Neuronal stem cell (in vitro differentiated cells): ENCODE data around the gene SVIL.
"Not testable (repeated sequence)": the region's sequence is repeated elsewhere in the genome, so short reads cannot be mapped to it uniquely, and the experiment has no call there.

Experiments used
- DNase-seq: peaks from one replicate; pipeline ENCODE4 v3.0.0-alpha.2; 2013; ENCODE audit warnings: low spot score
- H2AFZ ChIP-seq: one replicate; pipeline ENCODE4 v1.6.1; 2013; ENCODE audit warnings: mild to moderate bottlenecking, low read length, inconsistent platforms
- H2AK5ac ChIP-seq: 2 replicates; pipeline ENCODE4 v1.6.1; 2013; ENCODE audit warnings: low read depth, mild to moderate bottlenecking, inconsistent platforms, low read length, moderate library complexity, mixed read lengths
- H2BK120ac ChIP-seq: 2 replicates; pipeline ENCODE4 v1.6.1; 2013; ENCODE audit warnings: low read depth, mild to moderate bottlenecking, inconsistent platforms, low read length, moderate library complexity, mixed read lengths
- H2BK12ac ChIP-seq: one replicate; pipeline ENCODE4 v1.6.1; 2013; ENCODE audit warnings: low read length, inconsistent platforms
- H2BK15ac ChIP-seq: 2 replicates; pipeline ENCODE4 v1.6.1; 2013; ENCODE audit warnings: mild to moderate bottlenecking, low read length, inconsistent platforms, mixed read lengths
- H2BK5ac ChIP-seq: one replicate; pipeline ENCODE4 v1.6.1; 2013; ENCODE audit warnings: inconsistent platforms, mild to moderate bottlenecking, low read length, moderate library complexity
- H3K14ac ChIP-seq: one replicate; pipeline ENCODE4 v1.6.1; 2013; ENCODE audit warnings: low read length, inconsistent platforms
- H3K18ac ChIP-seq: 2 replicates; pipeline ENCODE4 v1.6.1; 2013; ENCODE audit warnings: low read length, inconsistent platforms
- H3K23ac ChIP-seq: 2 replicates; pipeline ENCODE4 v1.6.1; 2013; ENCODE audit warnings: low read depth, mild to moderate bottlenecking, mixed read lengths, low read length, inconsistent platforms; ENCODE audit not compliant: poor library complexity
- H3K27ac ChIP-seq: replicated peaks from 3 replicates; pipeline ENCODE4 v1.5.1; 2013; ENCODE audit warnings: low read length, inconsistent platforms
- H3K27me3 ChIP-seq, 3 experiments: 2 replicates each; pipeline ENCODE4 v1.6.1; 2013; ENCODE audit warnings: low read length in 3 of 3, mild to moderate bottlenecking in 2 of 3, inconsistent platforms in 1 of 3, low read depth in 1 of 3, mixed read lengths in 1 of 3, moderate library complexity in 1 of 3; ENCODE audit not compliant: control insufficient read depth in 3 of 3, insufficient read depth in 3 of 3
- H3K36me3 ChIP-seq, 2 donors: replicated peaks in 1 of 2; 2 replicates each; pipeline ENCODE4 v1.6.1; 2013; ENCODE audit warnings: low read length in 2 of 2; ENCODE audit not compliant: control insufficient read depth in 2 of 2, insufficient read depth in 2 of 2
- H3K4ac ChIP-seq: 2 replicates; pipeline ENCODE4 v1.6.1; 2013; ENCODE audit warnings: inconsistent platforms, mild to moderate bottlenecking, low read length, moderate library complexity
- H3K4me1 ChIP-seq, 2 donors: 1 replicate in 1 of 2; 2 replicates in 1 of 2; pipeline ENCODE4 v1.6.1; 2013; ENCODE audit warnings: low read length in 2 of 2, low read depth in 1 of 2; ENCODE audit not compliant: control insufficient read depth in 2 of 2, insufficient read depth in 1 of 2
- H3K4me2 ChIP-seq: one replicate; pipeline ENCODE4 v1.6.1; 2013; ENCODE audit warnings: mild to moderate bottlenecking, low read length, inconsistent platforms; ENCODE audit not compliant: insufficient read depth, poor library complexity, severe bottlenecking
- H3K4me3 ChIP-seq, 2 donors: 2 replicates each; pipeline ENCODE4 v1.5.1; 2013; ENCODE audit warnings: low read length in 2 of 2, mild to moderate bottlenecking in 2 of 2, inconsistent platforms in 1 of 2, moderate library complexity in 1 of 2
- H3K79me1 ChIP-seq: one replicate; pipeline ENCODE4 v1.6.1; 2013; ENCODE audit warnings: low read depth, mild to moderate bottlenecking, inconsistent platforms, low read length, moderate library complexity
- H3K9ac ChIP-seq: one replicate; pipeline ENCODE4 v1.6.1; 2013; ENCODE audit warnings: mild to moderate bottlenecking, low read depth, low read length, inconsistent platforms; ENCODE audit not compliant: poor library complexity
- H3K9me3 ChIP-seq, 2 donors: replicated peaks in 1 of 2; 2 replicates each; pipeline versions ENCODE3 to v1.6.1; 2013; ENCODE audit warnings: low read length in 2 of 2, mild to moderate bottlenecking in 2 of 2, inconsistent platforms in 1 of 2, low read depth in 1 of 2, mixed read lengths in 1 of 2, moderate library complexity in 1 of 2; ENCODE audit not compliant: control insufficient read depth in 2 of 2, insufficient read depth in 1 of 2
- H4K8ac ChIP-seq: one replicate; pipeline ENCODE4 v1.6.1; 2013; ENCODE audit warnings: low read depth, mild to moderate bottlenecking, inconsistent platforms, low read length, moderate library complexity
- H4K91ac ChIP-seq: one replicate; pipeline ENCODE4 v1.6.1; 2013; ENCODE audit warnings: low read length, low read depth, mild to moderate bottlenecking, inconsistent platforms; ENCODE audit not compliant: poor library complexity
- WGBS, 2 donors: extraction: QIAGEN DNeasy Blood & Tissue Kit; methylation state at CpG; one replicate each; pipeline ENCODE4 v1.1.7; 2013; ENCODE audit warnings: missing lambda C conversion rate in 2 of 2, mixed read lengths in 1 of 2; ENCODE audit not compliant: insufficient read length in 2 of 2, insufficient replicate concordance in 1 of 2; ENCODE audit errors: extremely low coverage in 2 of 2; 5-methylcytosine and 5-hydroxymethylcytosine counted together

SVIL gene

DNA sequence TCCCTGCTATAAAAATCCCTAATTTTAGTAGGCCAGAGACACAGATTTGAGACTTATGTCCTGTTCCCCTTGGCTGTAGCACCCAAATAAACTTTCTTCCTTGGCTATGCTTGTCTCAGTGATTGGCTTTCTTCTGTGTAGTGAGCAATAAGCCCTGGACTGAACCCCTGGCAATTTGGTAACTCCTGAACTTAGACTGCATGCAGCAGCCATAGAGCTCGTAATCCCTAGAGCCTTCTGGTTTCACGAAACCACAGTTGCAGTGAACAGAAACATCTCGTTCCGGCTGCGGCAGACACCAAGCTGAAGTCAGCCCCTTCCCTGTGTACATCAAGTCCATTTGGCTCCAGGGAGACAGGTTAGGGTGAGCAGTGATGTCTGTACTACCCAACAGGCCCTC lies 173.7 kb downstream of the SVIL start:
- Histone ChIP-seq H3K9me3 (peaks cover 0 to 17% of the 10 kb centered on the region in 2 donors), H2AK5ac (no peak overlapping the region), H2AFZ (no peak overlapping the region), H4K8ac (no peak overlapping the region), H2BK120ac (no peak overlapping the region), H3K23ac (no peak overlapping the region), H3K4ac (no peak overlapping the region), H3K18ac (no peak overlapping the region), H3K9ac (no peak overlapping the region), H3K36me3 (peaks cover 34 to 74% of the 10 kb centered on the region in 2 donors), H3K14ac (no peak overlapping the region), H4K91ac (no peak overlapping the region), H3K27me3 (no peaks in the 10 kb centered on the region), H3K79me1 (no peaks in the 10 kb centered on the region), H2BK5ac (no peak overlapping the region), H3K4me3 (no peak overlapping the region), H2BK15ac (no peak overlapping the region), H2BK12ac (no peak overlapping the region), H3K4me1 (no peaks in the 10 kb centered on the region), H3K27ac (no peak overlapping the region), H3K4me2 (no peak overlapping the region)
- WGBS, 2 donors = no CpG with 5 or more reads among the region's 5 CpGs
- no peak for DNase-seq

DNA sequence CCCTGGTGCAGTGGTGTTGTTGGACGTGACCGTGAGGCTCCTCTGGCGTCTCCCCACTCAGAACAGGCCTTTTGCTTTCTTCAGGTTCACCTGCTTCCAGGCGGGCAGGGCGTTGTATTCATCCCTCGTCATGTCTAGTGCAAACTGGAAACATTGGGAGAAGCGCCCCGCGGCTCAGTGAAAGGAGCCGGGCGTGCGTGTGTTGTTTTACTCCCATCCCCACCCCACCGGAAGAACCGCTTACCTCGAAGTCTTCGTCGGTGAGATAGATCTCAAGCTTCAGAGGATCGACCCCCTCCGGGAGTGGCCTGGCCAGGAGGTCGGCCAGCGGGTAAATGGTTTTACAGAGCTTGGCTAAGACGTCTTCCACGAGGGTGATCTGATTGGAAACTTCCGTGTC lies 176.6 kb downstream of the SVIL start:
- not testable (repeated sequence) for H3K79me1 ChIP-seq, H3K23ac ChIP-seq, H3K4me1 ChIP-seq, H3K9ac ChIP-seq, H3K4me3 ChIP-seq, H3K27me3 ChIP-seq, DNase-seq, H3K14ac ChIP-seq, H4K8ac ChIP-seq, H2BK12ac ChIP-seq, H2BK5ac ChIP-seq, H4K91ac ChIP-seq, H3K4ac ChIP-seq, H3K27ac ChIP-seq, H2BK120ac ChIP-seq, H2AFZ ChIP-seq, H2AK5ac ChIP-seq, H2BK15ac ChIP-seq, H3K18ac ChIP-seq, H3K4me2 ChIP-seq
- Histone ChIP-seq H3K36me3 (peaks cover 20 to 49% of the 10 kb centered on the region in 2 donors), H3K9me3 (peaks cover 0 to 17% of the 10 kb centered on the region in 2 donors)
- WGBS, 2 donors = no CpG with 5 or more reads among the region's 24 CpGs

DNA sequence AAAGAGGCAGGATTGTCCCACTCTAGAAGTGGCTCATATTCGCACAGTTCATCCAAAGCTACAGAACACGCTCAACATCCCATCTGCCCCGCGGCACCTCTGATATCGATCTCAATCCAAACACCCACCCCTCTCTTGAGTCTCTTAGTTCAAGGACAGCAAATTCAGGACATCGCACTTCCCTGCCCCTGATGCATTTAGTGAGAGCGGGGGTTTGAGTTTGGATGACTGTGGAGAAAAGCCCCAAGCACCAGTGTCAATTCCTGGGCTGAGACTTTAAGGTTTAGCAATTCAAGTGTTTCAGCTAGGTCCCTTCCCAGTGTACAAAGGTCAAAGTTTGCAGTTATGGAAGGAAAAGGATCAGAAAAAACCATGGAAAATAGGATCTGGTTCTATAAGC lies 179.7 kb downstream of the SVIL start:
- Histone ChIP-seq H4K91ac (no peak overlapping the region), H2BK15ac (no peak overlapping the region), H3K27me3 (no peaks in the 10 kb centered on the region), H3K23ac (no peak overlapping the region), H3K4me2 (no peak overlapping the region), H2BK120ac (no peak overlapping the region), H3K4me1 (no peaks in the 10 kb centered on the region), H3K9ac (no peak overlapping the region), H3K4ac (no peak overlapping the region), H3K9me3 (peaks cover 0 to 6% of the 10 kb centered on the region in 2 donors), H4K8ac (no peak overlapping the region), H3K36me3 (peaks cover 7 to 21% of the 10 kb centered on the region in 2 donors), H3K18ac (no peak overlapping the region), H2BK5ac (no peak overlapping the region), H3K4me3 (no peak overlapping the region), H2AFZ (no peak overlapping the region), H2AK5ac (no peak overlapping the region), H3K14ac (no peak overlapping the region), H2BK12ac (no peak overlapping the region), H3K27ac (no peak overlapping the region), H3K79me1 (no peaks in the 10 kb centered on the region)
- WGBS, 2 donors = no CpG with 5 or more reads among the region's 7 CpGs
- no peak for DNase-seq

GRCh38 chr10:29454250-29454649 lies 180.5 kb downstream of the SVIL start:
- Histone ChIP-seq H3K79me1 (no peaks in the 10 kb centered on the region), H3K4ac (no peak overlapping the region), H3K4me2 (no peak overlapping the region), H3K23ac (no peak overlapping the region), H2BK120ac (no peak overlapping the region), H3K36me3 (peaks cover 6 to 14% of the 10 kb centered on the region in 2 donors), H3K27me3 (no peaks in the 10 kb centered on the region), H4K91ac (no peak overlapping the region), H2AK5ac (no peak overlapping the region), H3K9me3 (no peaks in the 10 kb centered on the region), H2AFZ (no peak overlapping the region), H2BK15ac (no peak overlapping the region), H3K18ac (no peak overlapping the region), H2BK5ac (no peak overlapping the region), H3K4me1 (no peaks in the 10 kb centered on the region), H3K27ac (no peak overlapping the region), H4K8ac (no peak overlapping the region), H3K14ac (no peak overlapping the region), H2BK12ac (no peak overlapping the region), H3K9ac (no peak overlapping the region), H3K4me3 (no peak overlapping the region)
- DNase-seq = no peak
- WGBS, 2 donors = no CpG with 5 or more reads among the region's 4 CpGs
